Measurements from ENCODE around the gene DYNC1LI1. TPM values are rescaled to one million over a fixed set of nuclear protein-coding genes. Genes with fewer than 3 reads are reported as not detected.

DYNC1LI1 gene
- total and polyA plus RNA-seq, 2 experiments from 2014 or later = 45.1 to 48.0 TPM

- no peak for TF ChIP-seq ETS1 (IDR thresholded peaks at IDR 0.05)
- TF ChIP-seq STAT1 (IDR thresholded peaks at IDR 0.05; ENCODE audit: unreplicated experiment) = no peak
These were observed 29.8 kb downstream of the DYNC1LI1 start (continued) for GRCh38 chr3:32540899-32541298.

GRCh38 chr3:32532434-32532833, 38.2 kb downstream of the DYNC1LI1 start:
- H2AFZ ChIP-seq = no peak overlapping the region
- H3K36me3 ChIP-seq (ENCODE audit: insufficient read depth) = peaks cover 25% of the 10 kb centered on the region; the same call in 1 of the 2 replicates
- no peaks in the 10 kb centered on the region for H3K4me1 ChIP-seq (ENCODE audit: insufficient read depth)
- H3K36me3 Mint-ChIP-seq (ENCODE audit: low read depth) = peaks cover 49% of the 10 kb centered on the region; the same call in 2 of the 3 replicates
- no peak overlapping the region for H3K27ac ChIP-seq (ENCODE audit: low read depth)
- H4K20me1 ChIP-seq (replicated peaks; ENCODE audit: insufficient read depth) = no peaks in the 10 kb centered on the region
- no peaks in the 10 kb centered on the region for H3K79me2 ChIP-seq (replicated peaks; ENCODE audit: insufficient read depth)
- no peak overlapping the region for H3K4me3 Mint-ChIP-seq
- H3K27ac Mint-ChIP-seq = no peak overlapping the region
- no peak for ATAC-seq
- peaks cover 3% of the 10 kb centered on the region for H3K27me3 Mint-ChIP-seq (ENCODE audit: insufficient read depth, low read depth, poor library complexity)
- no peak for DNase-seq (ENCODE audit: low spot score)
- no peak overlapping the region for H3K4me3 ChIP-seq
- no peaks in the 10 kb centered on the region for H3K4me1 Mint-ChIP-seq
- no peaks in the 10 kb centered on the region for H3K9me2 ChIP-seq (ENCODE audit: insufficient read depth)
- no peaks in the 10 kb centered on the region for H3K27me3 ChIP-seq (ENCODE audit: insufficient read depth)
- no peaks in the 10 kb centered on the region for H3F3A ChIP-seq (replicated peaks; ENCODE audit: low read depth)
- no peak overlapping the region for H3K4me2 ChIP-seq
- no peaks in the 10 kb centered on the region for H3K9me3 Mint-ChIP-seq
- TF ChIP-seq STAT1 (IDR thresholded peaks at IDR 0.05; ENCODE audit: unreplicated experiment) = no peak
- no peak for TF ChIP-seq POLR2AphosphoS5 (IDR thresholded peaks at IDR 0.05; ENCODE audit: low read depth)
- TF ChIP-seq ZNF114 (CRISPR knock-in tag; IDR thresholded peaks at IDR 0.05) = no peak
- no peak for TF ChIP-seq JUNB (IDR thresholded peaks at IDR 0.05; ENCODE audit: unreplicated experiment)
- no peak for TF ChIP-seq EZH2phosphoT487 (IDR thresholded peaks at IDR 0.05; ENCODE audit: unreplicated experiment)
- TF ChIP-seq EZH2 (IDR thresholded peaks at IDR 0.05; ENCODE audit: low read depth, unreplicated experiment) = no peak
- no peak for TF ChIP-seq ZNF331 (CRISPR knock-in tag; IDR thresholded peaks at IDR 0.05; ENCODE audit: low read depth)
- no peak for TF ChIP-seq NANOG (IDR thresholded peaks at IDR 0.05; ENCODE audit: borderline replicate concordance)
- TF ChIP-seq CTCF (conservative IDR thresholded peaks at IDR 0.05; ENCODE audit: low read depth in 2 of 2) = no peak
- no peak for TF ChIP-seq CREB1 (CRISPR knock-in tag; IDR thresholded peaks at IDR 0.05; ENCODE audit: low read depth)
- TF ChIP-seq ZNF462 (CRISPR knock-in tag; IDR thresholded peaks at IDR 0.05) = no peak
- TF ChIP-seq ETS1 (IDR thresholded peaks at IDR 0.05) = no peak

All from GM23338 (cell line).